ENCODE measurements around the gene OR2L5.

OR2L5 gene

DNA sequence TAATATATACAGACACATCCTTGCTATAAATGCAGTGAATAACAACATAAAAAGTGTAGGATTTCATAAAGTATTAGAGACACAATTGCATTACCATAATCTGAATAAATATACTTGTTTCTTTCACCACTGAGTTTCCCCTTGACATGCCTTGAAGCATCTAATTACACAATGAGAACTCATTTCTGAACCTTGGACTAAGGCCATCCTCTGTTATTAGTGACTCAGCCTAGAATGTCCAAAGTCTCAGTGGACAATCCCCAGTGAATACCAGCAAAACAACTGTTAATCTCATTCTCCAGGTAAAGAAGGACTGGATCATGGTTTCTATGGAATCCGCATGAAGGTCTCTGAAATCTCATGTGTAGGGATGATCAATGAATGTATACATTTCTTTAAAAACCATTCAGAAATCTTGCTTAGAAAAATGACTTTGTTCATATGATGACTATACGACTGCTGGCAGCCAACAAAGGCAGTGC is at the start of gene OR2L5:
TSS of gene OR2L5 (plus strand) at position 432 of the 482 bp plus-strand sequence. CDS start 8,288 bp downstream, outside the sequence.
- TF ChIP-seq, protein P1, sequence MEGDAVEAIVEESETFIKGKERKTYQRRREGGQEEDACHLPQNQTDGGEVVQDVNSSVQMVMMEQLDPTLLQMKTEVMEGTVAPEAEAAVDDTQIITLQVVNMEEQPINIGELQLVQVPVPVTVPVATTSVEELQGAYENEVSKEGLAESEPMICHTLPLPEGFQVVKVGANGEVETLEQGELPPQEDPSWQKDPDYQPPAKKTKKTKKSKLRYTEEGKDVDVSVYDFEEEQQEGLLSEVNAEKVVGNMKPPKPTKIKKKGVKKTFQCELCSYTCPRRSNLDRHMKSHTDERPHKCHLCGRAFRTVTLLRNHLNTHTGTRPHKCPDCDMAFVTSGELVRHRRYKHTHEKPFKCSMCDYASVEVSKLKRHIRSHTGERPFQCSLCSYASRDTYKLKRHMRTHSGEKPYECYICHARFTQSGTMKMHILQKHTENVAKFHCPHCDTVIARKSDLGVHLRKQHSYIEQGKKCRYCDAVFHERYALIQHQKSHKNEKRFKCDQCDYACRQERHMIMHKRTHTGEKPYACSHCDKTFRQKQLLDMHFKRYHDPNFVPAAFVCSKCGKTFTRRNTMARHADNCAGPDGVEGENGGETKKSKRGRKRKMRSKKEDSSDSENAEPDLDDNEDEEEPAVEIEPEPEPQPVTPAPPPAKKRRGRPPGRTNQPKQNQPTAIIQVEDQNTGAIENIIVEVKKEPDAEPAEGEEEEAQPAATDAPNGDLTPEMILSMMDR (IDR thresholded peaks at IDR 0.05; ENCODE audit: low read depth, low read length, missing control alignments) = no peak
- DNase-seq (ENCODE audit: low read depth) = no peak
- H3K4me3 ChIP-seq (ENCODE audit: low read depth, low read length) = no peak within 1 kb of the TSS
- in situ Hi-C loops (cut with HindIII; ENCODE audit: low sequenced_read_pairs) = no loop called here

GRCh38 chr1:247964933-247965332 is 48.5 kb upstream of the OR2L5 start, which contains the start of gene OR2AK2:
Gene OR2AK2, plus strand, starts transcription at chr1:247965233. Its CDS starts 144 bp downstream, at chr1:247965377.
- in situ Hi-C loops (cut with HindIII; ENCODE audit: low sequenced_read_pairs) = no loop called here
- TF ChIP-seq, protein P1 (IDR thresholded peaks at IDR 0.05; ENCODE audit: low read depth, low read length, missing control alignments) = no peak
- no peak for DNase-seq (ENCODE audit: low read depth)
- H3K4me3 ChIP-seq (ENCODE audit: low read depth, low read length) = no peak within 1 kb of the TSS

GRCh38 chr1:247966532-247967204 is 46.8 kb upstream of the OR2L5 start:
- in situ Hi-C loops (cut with HindIII; ENCODE audit: low sequenced_read_pairs) = no loop called here
- no peak overlapping the region for H3K4me3 ChIP-seq (ENCODE audit: low read depth, low read length)
- TF ChIP-seq, protein P1 (IDR thresholded peaks at IDR 0.05; ENCODE audit: low read depth, low read length, missing control alignments) = no peak
- no peak for DNase-seq (ENCODE audit: low read depth)

DNA sequence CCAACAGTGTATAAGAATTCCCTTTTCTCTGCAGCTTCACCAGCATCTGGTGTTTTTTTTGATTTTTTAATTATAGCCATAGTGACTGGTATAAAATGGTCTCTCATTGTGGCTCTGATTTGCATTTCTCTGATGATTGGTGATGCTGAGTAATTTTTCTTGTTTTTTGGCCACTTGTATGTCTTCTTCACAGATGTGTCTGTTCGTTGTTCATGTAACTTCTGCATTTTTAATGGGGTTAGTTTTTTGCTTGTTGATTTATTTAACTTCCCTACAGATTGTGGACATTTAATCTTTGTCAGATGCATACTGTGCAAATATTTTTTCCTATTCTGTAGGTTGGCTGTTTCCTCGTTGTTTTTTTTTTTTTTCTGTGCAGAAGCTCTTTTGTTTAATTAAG is 20.5 kb upstream of the OR2L5 start:
- H3K4me3 ChIP-seq (ENCODE audit: low read depth, low read length) = no peak overlapping the region
- TF ChIP-seq, protein P1 (IDR thresholded peaks at IDR 0.05; ENCODE audit: low read depth, low read length, missing control alignments) = no peak
- in situ Hi-C loops (cut with HindIII; ENCODE audit: low sequenced_read_pairs) = no loop called here
- no peak for DNase-seq (ENCODE audit: low read depth)

DNA sequence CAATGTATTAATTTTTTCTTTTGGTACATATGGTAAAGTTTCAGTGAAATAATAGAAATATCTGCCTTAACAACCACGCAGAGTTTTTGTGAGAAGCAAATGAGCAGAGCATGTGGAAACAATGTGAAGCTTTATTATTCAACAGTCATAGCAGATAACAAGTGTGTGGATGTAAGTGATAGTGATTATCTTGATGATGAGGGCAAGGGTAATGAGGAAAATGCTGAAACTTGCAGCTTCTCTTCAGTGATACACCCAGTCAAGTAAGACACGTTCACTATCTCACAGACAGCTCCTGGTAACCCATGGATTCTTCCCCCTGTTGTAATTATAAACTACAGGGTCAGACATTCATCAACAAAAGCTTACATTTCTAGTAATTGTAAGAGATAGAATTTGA is 14.6 kb upstream of the OR2L5 start:
- no peak overlapping the region for H3K4me3 ChIP-seq (ENCODE audit: low read depth, low read length)
- in situ Hi-C loops (cut with HindIII; ENCODE audit: low sequenced_read_pairs) = no loop called here
- DNase-seq (ENCODE audit: low read depth) = no peak
- TF ChIP-seq, protein P1 (IDR thresholded peaks at IDR 0.05; ENCODE audit: low read depth, low read length, missing control alignments) = no peak

- TF ChIP-seq, protein P1 (IDR thresholded peaks at IDR 0.05; ENCODE audit: low read depth, low read length, missing control alignments) = no peak
These were observed 13.3 kb upstream of the OR2L5 start for GRCh38 chr1:248000169-248000568.

More at GRCh38 chr1:248000169-248000568, 13.3 kb upstream of the OR2L5 start:
- no peak overlapping the region for H3K4me3 ChIP-seq (ENCODE audit: low read depth, low read length)
- DNase-seq (ENCODE audit: low read depth) = no peak
- in situ Hi-C loops (cut with HindIII; ENCODE audit: low sequenced_read_pairs) = no loop called here

All from astrocyte of the cerebellum (primary cell).